NOMO-1 (cell line): Measurements from ENCODE around the gene DAPK1.

Source experiments
- DNase-seq, 2 experiments: peaks; one replicate each; lab custom pipeline; 2025; ENCODE audit not compliant: unreplicated experiment in 2 of 2; lab: John Stamatoyannopoulos, UW

DAPK1 gene

DNA sequence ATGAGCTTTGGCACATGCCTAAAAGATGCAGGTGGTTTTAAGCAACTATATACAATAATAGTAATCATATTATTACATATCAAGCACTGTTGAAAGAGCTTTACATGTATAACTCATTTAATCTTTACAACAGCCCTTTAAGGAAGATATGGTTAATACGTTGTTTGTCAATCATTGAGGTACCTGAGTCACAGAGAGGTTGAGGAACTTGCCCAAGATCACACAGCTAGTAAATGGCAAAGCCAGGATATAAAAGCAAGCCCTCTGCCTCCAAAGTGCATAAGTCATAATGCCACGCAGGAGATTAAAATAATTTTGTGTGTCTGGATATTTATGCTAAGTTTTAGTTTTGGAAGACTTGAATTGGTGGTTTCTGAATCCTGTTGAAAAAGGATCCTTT lies 90.2 kb downstream of the DAPK1 start:
- no peak for DNase-seq

DNA sequence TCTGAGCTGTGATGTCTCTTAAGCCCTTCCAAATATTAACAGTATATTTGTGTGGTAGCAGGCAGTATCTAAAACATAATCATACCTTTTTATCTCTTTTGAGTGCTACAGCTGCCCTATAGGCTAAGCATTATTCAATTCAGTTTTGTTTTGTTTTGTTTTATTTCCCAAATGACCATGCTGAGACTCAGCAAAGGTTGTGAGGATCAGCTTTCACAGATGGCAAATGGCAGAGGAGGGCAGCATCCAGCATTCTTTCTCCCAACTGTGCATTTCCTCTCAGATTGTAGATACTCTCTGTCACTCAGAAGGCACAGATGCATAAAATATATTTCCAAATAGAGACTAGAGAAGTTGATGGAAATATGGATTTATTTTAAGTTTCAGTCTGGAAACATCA lies 90.7 kb downstream of the DAPK1 start:
- no peak for DNase-seq

DNA sequence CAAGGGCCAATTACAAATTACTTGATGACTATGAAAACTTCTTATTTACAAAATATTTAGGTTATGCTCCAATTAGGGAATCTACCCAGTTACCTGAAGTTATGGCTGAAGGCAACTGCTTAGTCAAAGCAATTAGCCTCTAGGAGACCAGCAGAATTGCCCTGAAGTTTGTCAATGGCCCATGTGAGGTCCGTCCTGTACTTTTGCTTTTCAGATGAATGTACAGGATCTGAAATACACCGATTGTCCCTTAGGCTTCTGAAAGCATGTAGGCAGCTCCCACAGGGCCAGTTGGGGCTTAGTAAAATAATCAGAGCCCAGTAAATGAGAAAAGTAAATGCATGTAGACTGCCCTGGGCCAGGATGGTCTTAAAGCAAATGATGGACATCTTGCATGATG lies 93.3 kb downstream of the DAPK1 start:
- DNase-seq, result no peak

DNA sequence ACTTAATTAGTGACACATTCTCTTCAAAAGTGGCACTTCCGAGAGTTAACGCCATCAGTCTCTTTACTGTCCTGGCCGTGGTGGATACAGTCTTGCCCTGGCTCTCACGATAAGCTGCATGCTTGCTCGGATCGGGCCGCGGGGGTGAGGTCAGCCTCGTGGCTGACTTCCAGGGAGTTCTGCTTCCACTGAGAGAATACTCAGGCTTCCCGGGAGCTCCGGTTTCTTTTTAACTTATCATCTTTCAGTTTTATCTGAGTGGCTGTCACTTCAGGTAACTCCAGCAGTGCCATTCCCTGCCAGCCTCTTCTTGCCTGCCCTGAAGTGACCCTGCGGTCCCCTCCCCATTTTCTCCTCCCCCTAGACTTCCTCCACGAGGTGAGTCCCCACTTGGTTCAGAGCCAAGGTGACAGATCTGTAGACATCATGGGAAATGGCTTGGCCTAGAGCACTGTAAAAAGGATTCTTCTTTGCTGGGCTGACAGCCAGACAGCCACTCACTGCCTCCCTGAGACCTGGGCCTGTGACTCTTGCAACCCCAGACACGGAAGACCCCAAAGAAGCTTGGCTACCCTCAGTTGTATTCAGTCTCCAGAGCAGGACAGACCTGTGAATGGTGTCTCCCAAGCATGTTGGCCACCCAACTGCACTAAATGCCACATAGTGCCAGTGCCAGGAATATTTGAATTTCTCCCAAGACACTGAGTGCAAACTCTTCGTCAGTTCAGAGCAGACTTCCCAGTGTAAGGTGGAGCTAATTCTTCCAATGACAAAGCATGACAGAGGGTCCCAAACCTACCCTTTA lies 95.1 kb downstream of the DAPK1 start:
- no peak for DNase-seq

DNA sequence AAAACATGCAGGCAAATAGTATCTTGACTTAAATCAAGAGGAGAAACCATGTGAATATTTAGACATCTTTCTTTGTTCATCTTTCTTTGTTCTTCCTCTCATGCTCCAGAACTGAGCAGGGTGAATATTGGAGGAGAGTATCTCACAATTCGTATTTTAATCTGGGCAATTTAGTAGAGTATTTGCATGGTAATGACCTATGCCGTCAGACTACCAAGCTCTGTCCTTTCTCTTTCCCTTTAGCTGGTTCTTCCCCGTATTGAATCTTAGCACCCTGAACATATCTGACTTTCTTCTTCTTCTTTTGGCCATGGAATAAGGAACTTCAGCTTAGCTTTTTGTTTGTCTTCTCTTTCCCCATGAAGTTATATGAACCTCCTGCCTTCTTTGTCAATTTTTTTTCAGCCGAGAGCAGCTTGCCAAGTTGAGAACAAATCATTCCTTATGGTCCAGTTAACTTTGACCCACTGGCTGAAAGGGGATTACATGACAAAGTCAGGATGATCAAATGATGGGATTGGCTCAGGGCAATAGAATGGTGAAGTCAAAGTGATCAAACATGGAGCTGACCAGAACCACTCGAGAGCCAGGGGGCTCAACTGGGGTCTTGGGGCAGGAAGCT lies 95.8 kb downstream of the DAPK1 start:
- DNase-seq, result no peak

DNA sequence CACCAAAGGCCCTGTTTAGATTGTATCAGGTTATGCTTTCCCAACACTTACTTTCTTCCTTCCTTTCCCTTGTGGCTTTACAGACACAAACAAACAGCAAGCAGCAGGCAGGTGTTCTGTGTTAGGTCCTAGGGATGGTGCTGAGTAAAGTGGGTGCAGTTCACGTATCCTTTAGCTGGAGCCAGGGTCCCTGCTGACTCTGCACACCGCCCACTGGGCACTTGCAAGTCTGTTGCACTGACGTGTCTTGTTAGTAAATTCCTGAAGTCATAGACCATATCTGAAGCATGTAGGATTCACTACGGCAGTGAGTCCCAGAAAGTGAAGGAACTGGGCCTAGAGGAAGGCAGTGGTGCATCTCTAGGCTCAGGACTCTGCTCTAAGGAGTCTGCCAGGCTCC lies 96.5 kb downstream of the DAPK1 start:
- DNase-seq, result no peak

DNA sequence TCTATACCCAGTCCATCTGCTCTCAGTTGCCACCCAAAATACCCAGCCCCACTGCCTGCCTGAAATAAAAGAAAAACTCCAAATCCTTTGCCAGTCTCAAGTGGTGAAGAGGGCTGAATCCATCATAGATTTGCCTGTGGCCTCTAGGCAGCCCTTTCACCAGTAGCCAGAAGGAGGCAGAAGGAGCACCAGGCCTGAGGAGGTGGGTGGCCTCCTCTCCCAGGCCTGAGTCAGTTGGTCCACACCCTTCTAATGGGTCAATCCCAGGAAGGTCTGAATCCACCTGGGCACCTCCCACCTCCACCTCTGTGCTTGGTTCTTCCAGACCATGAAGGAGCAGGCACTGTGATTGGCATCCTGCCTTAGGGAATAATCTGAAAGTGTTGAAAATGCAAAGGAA lies 97.0 kb downstream of the DAPK1 start:
- DNase-seq, result no peak

DNA sequence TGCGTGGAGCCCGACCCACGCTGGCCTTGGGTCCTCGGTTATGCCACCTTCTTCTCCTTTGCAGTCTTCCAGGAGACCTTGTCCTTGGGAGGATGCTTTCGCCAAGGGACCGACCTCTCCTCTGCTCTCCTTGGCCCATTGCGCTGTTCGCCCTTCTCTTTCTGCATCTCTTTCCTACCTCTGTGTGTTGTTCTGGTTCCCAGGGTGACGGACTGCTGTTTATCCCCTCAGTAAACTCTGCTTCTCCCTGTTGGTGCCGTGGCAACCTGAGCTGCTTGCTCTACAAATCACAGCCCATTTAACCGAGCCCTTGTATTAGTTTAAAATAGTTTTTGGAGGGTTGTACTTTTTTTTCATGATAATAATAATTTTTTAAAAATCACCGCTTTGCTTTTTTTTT lies 97.9 kb downstream of the DAPK1 start:
- DNase-seq, result no peak

DNA sequence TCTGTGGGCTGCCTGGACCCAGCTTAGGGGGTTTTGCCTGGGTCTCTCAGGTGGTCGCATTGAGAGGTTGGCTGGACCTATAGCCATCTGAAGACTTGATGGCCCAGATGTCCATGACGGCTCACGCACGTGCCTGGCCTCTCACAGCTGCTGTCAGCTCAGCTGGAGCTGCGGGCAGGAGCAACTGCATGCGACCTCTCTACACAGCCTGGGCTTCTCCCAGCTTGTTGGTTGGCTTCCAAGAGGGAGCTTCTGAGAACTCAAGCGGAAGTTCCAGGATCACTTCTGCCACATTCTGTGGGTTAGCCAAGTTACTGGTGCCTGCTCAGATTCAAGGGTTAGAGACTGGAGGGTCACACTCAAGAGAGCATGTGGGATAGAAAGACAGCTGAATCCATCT lies 99.2 kb downstream of the DAPK1 start:
- no peak for DNase-seq

DNA sequence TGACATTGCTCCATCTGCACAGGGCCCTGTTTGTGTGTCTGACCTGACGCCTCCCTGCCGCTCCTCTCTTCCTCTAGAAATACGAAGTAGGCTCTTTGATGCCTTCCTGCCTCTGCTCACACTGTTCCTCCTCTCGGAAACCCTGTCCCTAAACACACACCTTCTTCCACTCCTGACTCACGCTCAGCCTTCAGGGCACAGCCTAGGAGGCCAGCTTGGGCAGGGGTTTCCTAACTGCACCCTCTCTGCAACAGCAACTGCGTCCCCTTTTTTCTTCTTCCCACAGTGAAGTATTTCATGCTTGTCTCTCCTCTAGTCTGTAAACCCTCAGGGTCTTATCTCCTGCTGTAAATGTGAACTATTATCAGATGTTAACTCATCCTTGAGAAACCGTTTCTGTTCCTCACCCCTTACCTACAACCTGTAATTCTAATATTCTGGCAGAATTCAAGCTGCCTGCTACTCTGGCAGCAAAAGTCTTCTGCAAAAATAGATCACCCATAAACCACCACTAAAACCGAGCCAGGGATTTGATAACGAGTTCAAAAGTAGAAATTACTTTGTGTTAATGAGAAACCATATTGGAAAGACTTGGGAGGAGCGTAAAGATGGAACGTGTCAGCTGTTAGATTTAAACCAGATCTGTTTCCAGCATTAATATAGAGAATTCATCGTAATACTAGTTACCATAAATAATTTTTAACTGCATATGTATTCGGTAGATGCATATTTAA lies 100.2 kb downstream of the DAPK1 start:
- no peak for DNase-seq

DNA sequence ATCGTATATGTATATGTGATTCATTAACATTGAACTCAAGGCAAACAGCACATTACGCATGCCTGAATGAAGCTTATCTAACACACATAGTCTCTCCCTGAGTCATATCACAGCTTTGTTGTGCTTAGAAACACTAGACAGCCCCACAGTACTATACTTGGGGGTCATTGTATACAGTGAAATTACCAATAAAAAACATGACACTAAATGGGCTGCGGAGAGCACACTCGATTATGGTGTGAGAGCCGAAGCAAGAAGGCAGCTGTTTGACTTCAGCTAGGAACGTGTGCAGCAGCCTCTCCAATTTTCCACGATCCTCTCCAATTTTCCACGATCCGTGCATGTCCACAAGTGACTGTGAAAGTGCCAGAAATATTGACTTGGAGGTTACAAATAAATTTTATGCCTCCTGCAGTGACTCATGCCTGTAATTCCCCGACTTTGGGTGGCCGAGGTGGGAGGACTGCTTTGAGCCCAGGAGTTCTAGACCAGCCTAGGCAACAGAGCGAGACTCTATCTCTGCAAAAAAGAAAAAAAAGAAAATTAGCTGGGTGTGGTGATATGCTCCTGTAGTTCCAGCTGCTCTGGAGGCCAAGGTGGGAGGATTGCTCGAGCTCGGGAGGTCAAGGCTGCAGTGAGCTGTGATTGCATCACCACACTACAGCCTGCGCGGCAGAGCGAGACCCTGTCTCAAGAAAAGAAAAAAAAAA lies 102.4 kb downstream of the DAPK1 start:
- no peak for DNase-seq

DNA sequence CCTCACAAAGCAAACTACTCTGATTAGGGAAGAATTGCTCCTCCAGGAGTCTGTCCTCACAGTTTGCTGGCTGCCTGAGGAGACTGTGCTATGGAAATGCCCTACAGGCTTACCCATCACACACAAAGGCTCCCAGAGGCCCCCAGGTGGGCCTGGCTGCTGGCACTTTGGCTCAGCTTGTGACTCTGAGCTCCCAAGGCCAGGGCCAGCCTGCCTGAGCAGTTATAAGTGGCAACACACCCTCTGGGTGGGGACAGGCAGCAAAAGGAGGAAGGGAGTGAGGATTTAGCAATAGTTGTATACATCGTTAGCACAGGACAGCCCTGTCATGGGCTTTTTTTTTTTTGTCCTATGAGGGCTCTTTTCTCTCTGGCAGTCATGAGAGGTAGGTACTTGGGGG lies 103.5 kb downstream of the DAPK1 start:
- peak; percentile 68 to 73 for DNase-seq

DNA sequence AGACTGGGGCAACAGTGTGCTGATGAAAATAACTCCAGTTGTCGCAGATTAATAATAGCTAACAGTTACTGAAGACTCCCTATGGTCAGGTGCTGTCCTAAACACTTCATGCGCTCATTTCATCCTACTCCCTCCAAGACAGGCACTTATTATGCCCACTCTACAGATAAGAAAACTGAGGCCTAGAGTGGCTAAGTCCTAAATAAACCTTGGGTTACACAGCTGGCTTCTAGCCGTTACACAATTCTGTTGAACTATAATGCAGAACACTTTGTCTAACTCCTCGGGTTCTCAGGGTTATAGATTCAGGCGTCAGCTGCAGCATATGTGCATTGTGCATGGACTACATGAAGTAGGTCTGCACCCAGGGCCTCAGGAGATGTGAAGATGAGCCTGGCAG lies 103.9 kb downstream of the DAPK1 start:
- no peak for DNase-seq

DNA sequence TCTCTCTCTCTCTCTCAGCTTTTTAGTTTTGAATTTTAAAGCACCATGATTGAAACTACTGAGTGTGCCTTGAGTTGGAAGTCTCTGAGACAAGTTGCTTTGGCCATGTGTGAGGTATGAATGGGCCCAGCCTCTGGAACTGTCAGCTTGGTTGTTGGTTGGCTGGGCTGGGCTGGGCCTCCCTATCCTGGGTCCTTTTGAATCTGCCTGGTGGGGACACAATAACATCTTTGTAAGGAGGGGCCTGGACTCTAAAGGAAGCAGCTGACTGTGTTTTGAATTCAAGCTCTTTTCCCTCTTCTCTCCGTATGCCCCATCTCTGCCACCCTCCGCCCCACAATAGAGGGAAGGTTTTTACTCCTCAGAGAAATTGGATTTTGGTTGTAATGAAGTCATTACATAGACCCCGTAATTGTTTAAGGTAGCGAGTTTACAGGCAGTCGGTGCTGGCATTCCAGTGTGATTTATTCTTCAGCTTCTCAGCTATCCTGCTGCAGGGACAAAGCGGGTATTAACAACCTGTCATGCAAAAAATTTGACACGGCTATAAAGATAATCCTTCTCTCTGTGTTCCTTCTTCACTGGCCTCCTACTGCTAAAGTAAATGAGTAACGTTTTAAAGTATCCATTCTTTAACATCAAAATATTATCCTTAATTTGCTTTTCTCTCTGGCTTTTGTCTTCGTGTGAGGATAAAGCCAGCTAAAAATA lies 105.4 kb downstream of the DAPK1 start:
- DNase-seq, result no peak

DNA sequence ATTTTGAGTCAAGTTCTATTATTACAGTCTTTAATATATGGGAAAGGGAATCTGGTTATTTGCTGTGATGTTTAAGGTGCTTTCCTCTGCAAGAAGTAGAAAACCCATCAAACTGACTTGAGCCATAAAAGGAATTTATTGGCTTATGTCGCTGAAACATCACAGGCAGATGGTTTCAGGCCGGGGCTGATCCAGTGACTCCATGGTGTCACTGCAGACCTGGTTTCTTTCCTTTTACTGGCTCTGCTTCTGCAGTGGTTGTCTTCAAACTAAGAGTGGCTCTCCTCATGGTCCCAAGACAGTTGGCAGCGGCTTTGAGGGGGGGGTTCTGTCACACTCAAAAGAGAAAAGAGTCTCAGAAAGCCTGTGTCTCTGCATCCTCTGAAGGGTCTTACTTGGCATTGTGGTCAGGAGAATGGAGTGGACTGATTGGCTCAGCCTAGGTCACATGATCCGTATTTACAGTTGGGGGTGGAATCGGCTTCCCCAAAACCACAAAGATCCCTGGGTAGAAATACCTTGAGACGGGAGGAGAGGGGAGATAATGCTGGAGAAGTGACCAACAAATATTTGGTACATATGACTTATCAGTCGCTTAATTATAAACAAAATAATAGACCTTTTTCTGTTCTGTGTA lies 106.3 kb downstream of the DAPK1 start:
- no peak for DNase-seq

DNA sequence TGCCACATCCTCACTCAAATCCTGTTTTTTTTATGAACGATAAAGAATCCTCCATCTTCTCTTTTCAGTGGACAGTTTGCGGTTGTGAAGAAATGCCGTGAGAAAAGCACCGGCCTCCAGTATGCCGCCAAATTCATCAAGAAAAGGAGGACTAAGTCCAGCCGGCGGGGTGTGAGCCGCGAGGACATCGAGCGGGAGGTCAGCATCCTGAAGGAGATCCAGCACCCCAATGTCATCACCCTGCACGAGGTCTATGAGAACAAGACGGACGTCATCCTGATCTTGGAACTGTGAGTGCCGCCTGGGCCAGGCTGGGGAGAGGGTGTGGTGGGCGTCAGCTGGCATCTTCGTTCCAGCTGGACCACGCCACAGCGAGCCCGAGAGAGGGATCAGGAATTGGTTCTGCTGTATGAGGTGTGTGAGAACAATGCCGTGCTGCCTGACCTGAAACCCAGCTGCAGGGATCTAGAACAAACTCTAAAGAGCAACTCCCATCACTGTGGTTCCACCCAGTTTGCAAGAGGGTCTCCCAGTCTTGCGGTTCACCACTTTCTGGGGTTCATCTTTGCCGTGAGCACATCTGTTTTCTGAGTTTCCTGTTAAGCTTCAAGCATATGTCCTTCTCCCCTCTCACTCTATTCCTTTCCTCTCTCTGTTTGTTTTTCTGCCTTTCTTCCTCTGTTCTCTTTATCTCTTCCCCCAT lies 107.4 kb downstream of the DAPK1 start:
- no peak for DNase-seq

DNA sequence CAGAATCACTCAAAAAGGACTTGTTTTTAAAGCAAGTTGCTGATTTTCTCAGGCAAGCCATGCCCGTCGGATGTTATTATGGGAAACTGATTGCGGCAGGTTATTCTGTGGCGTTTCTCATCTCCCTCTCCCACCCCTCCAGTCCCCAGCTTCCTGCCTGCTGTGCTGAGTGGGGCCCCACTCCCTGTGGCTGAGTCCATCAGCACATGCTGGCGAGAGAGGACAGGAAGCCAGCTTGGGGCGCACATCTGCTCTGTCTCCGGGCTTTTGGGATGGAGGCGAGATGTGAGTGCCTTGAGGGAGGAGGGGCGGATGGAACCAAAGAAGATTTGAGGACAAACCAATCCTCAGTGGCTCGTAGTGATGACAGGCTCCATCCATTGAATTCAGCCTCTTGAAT lies 108.0 kb downstream of the DAPK1 start:
- no peak for DNase-seq

DNA sequence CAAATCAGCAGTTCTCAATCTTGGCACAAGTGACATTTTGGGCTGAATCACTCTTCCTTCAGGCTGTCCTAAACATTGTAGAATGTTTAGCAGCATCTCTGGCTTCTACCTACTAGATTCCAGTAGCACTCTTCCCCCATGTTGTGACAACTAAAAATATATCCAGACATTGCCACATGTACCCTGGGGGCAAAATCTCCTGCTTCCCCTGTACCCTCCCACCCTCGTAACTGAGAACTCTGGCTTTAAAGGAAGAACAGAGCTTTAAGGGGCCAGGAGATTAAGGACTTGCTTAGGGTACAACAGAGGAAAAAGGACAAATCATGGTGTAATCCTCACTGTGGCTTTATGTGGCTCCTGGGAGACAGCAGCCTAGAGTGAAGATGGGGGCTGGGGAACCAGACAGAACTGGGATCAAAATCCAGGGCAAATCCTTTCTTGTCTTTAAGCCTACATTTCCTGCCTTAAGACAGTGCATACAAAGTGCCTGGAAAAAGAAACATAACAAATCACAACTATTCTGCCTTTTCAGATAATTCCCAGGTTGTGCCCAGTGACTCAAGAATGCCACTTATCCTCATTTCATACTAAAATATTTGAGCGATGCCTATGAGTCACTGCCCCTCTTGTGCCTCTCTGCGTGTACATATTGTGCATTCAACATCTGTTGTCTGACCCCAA lies 109.3 kb downstream of the DAPK1 start:
- DNase-seq, result no peak

DNA sequence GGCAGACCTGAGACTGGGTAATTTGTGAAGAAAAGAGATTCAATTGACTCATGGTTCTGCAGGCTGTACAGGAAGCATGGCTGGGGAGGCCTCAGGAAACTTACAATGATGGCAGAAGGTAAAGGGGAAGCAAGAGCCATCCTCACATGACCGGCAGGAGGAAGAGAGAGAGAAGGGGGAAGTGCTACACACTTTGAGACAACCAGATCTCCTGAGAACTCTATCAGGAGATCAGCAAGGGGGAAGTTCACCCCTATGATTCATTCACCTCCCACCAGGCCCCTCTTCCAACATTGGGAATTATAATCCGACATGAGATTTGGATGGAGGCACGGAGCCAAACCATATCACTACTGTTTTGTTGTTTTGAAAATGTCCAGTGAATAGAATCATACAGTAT lies 110.2 kb downstream of the DAPK1 start:
- DNase-seq, result no peak
